Stimulated activated memory B cell treated with anti-CD40 and anti-IgM and Interleukin-4, amounts not matched to agents 10 μg/mL and 1 μg/mL and 100 μg/mL, for 72 hours (primary cell): Measurements from ENCODE around the gene ZNF516.

Experiments
- ATAC-seq: fragments of 150-1000 bp; cut with Tn5 transposase; 2 replicates; pipeline ENCODE4 v1.10.0; 2021
- H3K27ac Mint-ChIP-seq: one replicate; pipeline ENCODE4 v1.8.0; 2022; ENCODE audit warnings: mild to moderate bottlenecking, mixed read lengths
- H3K27me3 Mint-ChIP-seq: one replicate; pipeline ENCODE4 v1.8.0; 2022; ENCODE audit warnings: mixed read lengths
- H3K36me3 Mint-ChIP-seq: one replicate; pipeline ENCODE4 v1.8.0; 2022; ENCODE audit warnings: mixed read lengths
- H3K4me1 Mint-ChIP-seq: one replicate; pipeline ENCODE4 v1.8.0; 2022; ENCODE audit warnings: mixed read lengths
- H3K4me3 Mint-ChIP-seq: one replicate; pipeline ENCODE4 v1.8.0; 2022; ENCODE audit warnings: mild to moderate bottlenecking, moderate library complexity, mixed read lengths
- H3K9me3 Mint-ChIP-seq: one replicate; pipeline ENCODE4 v1.8.0; 2022; ENCODE audit warnings: mixed read lengths

Gene ZNF516

DNA sequence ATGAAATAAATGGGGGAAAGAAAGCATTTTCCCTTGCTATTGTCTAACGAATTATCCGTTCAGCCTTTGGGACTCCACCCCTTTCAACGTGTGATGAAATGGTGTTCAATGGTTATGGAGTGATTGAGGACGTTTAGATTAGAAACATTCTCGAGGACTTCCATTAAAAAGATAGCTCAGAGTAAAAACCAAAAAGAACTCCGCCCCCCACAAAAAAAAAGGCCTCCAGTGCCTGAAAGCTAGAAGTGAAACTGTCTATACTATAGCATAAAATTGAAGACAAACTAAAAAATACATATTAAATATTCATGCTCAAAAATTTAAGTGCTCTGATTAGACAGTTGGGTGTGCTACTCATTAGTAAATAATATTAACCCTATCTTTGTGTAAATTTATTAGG, 3.0 kb upstream of the ZNF516 start:
- H3K36me3 Mint-ChIP-seq: no peaks in the 10 kb centered on the region
- peaks cover 29% of the 10 kb centered on the region for H3K27me3 Mint-ChIP-seq
- peaks cover 12% of the 10 kb centered on the region for H3K4me1 Mint-ChIP-seq
- H3K27ac Mint-ChIP-seq: no peak overlapping the region
- peaks cover 4% of the 10 kb centered on the region for H3K9me3 Mint-ChIP-seq
- no peak overlapping the region for H3K4me3 Mint-ChIP-seq
- ATAC-seq: no peak

DNA sequence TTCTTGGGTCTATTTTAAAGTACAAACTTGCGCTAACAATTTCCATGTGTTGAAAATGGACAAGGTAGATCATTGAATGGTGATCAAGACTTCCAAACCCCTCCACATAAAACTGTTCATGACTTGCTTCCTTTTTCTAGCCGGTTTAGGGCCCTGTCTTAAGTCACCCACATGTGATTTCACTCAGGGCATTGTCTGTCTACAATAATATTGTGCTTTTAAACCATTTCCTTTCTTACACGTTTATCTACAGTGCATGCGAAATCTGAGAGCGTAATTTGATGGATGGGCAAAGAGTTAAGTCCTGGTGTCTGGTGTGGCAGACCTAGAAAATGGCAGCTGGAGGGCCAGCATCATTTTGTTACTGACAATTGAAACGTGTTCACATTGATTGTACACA, 2.0 kb upstream of the ZNF516 start:
- peaks cover 20% of the 10 kb centered on the region for H3K4me1 Mint-ChIP-seq
- no peak overlapping the region for H3K27ac Mint-ChIP-seq
- no peak for ATAC-seq
- peaks cover 39% of the 10 kb centered on the region for H3K27me3 Mint-ChIP-seq
- peaks cover 4% of the 10 kb centered on the region for H3K9me3 Mint-ChIP-seq
- H3K36me3 Mint-ChIP-seq: peaks cover 5% of the 10 kb centered on the region
- no peak overlapping the region for H3K4me3 Mint-ChIP-seq

DNA sequence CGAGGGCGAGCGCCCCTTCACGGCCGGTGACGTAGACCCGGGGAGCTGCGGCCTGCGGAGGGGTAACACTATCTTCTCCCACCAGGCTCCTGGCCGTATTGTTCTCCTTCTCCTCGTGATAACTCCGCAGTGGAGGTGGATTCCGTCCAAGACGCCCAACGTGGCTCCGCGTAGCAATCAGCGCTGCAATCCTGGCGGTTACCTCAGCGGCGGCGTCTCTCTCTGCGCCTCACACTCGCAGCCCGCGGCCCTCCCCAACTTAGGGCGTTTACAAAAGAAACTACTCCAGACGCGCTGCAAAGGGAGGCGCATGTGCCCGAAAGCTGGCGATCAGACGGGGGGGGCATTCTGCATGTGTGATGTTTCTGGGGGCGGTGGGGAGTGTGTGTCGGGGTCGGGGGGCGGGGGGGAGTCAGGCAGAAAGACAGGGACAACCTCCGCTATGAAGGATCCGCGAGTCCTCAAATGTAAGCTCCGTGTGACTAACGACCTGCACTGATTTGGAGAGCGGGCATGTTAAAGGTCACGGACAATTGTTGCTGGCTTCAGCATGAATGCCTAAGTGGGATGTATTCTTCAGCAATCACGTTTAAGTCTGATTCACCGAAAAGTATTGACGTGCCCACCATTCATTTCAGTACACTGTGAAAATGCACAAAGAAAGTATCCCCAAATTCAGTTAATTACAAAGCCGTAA, 1.3 kb upstream of the ZNF516 start:
- Mint-ChIP-seq H3K4me1 (peaks cover 23% of the 10 kb centered on the region), H3K36me3 (peaks cover 6% of the 10 kb centered on the region), H3K27me3 (peaks cover 44% of the 10 kb centered on the region), H3K27ac (peak overlapping the region; percentile 85), H3K4me3 (peak overlapping the region; percentile 90), H3K9me3 (peaks cover 4% of the 10 kb centered on the region)
- no peak for ATAC-seq

DNA sequence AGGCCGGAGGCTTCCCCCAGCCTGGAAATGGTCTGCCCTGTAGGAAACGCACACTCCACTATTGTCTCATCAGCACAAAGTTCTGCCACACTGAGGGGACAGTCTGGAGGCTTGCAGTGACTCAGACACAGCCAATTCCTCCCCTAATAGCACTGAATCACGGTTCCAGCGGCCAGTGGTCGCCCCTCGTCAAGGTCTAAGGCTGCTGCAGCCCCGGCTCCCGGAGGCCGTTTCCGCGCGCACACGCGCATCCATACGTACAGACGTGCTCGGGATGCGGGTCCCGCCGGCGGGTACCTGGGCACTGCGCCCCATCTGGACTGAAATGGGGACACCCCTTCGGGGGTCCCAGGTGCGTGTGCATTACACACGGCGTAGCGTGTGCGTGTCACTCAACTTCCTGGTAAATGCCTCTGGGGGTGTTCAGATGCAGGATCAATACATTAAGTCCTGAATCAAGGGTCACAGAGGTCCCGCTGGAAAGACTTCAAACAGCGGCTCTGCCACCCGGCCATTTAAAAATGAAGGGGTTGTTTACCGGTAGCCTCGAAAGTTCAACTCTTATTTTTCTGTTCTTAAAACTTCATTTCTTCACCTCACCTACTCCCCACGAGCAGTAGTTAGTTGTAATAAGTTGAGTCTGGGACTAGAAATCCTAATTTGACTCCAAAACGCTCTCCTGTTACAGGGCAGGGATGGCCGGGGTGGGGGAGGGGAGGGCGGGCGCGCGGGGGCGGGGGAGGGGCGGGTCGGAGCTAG, 572 bp upstream of the ZNF516 start:
- H3K4me1 Mint-ChIP-seq: peaks cover 26% of the 10 kb centered on the region
- H3K27ac Mint-ChIP-seq: peak overlapping the region; percentile 85
- peaks cover 4% of the 10 kb centered on the region for H3K9me3 Mint-ChIP-seq
- peaks cover 6% of the 10 kb centered on the region for H3K36me3 Mint-ChIP-seq
- ATAC-seq: no peak
- H3K27me3 Mint-ChIP-seq: peaks cover 44% of the 10 kb centered on the region
- peak overlapping the region; percentile 90 for H3K4me3 Mint-ChIP-seq

DNA sequence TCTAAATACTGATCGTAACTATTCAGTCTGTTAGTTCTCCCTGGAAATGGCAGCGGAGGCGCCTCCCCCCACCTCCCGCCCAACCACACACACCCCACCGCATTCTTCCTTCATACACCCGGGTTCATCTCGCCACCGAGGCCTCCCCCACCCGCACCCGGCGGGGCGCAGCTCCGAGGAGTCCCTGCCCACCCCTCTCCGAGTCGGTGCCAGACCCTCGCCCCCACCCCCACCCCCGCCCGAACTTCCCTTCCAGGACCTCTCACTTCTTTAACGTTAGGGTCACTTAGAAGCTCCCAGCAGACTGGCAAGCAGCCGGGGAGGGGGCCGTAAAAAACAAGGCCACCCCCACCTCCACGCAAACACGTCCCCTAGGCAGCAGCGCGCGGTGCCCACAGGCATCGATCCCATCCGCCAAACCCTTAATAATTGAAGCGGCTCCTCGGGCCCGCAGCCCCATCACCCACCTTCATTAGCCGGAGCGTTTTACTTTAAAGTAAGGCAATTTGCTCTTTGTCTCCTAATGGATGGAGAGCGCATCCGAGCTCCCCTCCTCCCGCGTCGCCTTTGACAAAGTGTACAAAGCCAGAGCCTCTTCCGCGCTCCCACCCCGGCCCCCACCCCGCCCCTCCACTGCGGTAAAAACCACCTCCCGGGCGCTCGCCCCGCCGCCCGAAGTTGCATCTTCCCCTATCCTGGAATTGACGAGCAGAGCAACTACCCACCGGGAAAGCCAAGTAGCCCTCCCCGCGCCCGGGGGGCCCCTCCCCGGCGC, 624 bp downstream of the ZNF516 start:
- Mint-ChIP-seq H3K27me3 (peaks cover 44% of the 10 kb centered on the region), H3K27ac (peak overlapping the region; percentile 89), H3K9me3 (no peaks in the 10 kb centered on the region), H3K4me3 (peak overlapping the region; percentile 91), H3K36me3 (peaks cover 6% of the 10 kb centered on the region), H3K4me1 (peaks cover 29% of the 10 kb centered on the region)
- no peak for ATAC-seq

DNA sequence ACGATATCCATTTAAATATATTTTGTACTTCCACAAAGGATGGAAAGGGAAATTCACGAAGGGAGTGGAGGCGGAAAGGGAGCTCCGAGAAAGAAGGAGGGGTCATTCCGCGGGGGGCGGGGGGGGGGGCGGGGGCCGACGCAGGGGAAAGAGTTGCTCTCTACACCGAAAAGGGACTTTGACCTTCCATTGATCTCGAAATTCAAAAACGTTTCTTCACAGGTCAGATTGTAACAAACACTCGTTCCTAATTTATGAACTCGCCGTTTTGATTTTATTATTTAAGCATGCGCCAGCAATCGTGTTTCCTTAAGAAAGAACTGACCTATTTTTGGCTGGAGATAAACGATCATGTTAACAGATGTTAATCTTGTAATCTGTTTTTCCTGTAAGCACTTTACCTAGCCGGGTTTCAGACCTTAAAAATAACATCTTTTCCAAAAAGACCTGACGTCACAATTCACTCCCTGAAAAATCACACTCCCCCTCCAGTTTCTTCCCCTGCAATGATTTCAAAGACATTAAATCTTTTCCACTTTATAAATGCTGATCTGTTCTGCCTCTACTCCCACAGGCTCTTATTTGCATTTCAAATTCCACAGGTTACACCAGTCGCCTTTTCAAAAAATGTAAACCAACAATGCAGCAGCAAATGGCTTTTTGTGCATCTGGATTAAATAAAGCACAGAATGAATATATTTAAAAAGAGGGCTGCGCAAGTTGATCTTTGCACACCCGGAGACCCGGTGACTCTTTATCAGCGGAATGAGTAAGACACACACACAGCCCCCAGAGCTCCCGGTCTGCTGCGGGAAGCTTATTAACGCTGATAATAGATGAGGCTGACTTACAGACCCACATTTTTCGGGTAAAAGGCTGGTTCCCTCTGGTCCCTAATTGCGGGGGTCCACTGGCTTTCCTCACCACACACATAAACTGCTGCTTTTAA, 1.6 kb downstream of the ZNF516 start:
- H3K4me1 Mint-ChIP-seq: peaks cover 29% of the 10 kb centered on the region
- H3K4me3 Mint-ChIP-seq: peak overlapping the region; percentile 91
- H3K27me3 Mint-ChIP-seq: peaks cover 44% of the 10 kb centered on the region

DNA sequence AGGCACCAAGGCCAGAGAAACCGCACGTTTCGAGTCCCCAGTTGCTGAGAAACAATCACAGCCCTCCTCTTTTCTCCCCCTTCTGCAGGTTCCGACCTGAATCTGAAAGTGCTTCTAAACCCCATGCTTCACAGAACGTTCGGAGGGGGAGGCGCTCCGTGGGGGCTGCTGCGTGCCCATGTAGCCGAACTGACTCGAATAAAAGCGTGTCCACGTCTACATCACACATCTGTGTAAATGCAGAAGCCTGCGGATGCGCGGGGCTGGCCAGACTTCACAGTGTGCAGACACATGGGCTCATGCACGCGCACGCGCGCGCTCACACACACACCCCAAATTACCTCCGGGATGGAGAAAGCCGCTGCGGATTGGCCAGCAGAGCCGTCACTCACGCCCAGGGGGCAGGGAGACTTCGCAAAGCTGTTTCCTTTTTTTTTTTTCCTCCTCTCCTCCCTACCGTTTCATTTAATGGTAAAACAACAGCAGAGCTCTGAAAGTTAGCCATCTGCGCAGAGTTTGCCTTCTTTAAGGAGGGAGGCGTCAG, 2.3 kb downstream of the ZNF516 start:
- Mint-ChIP-seq H3K4me1 (peaks cover 29% of the 10 kb centered on the region), H3K27me3 (peaks cover 44% of the 10 kb centered on the region), H3K4me3 (peak overlapping the region; percentile 91), H3K9me3 (no peaks in the 10 kb centered on the region), H3K27ac (peak overlapping the region; percentile 89), H3K36me3 (peaks cover 6% of the 10 kb centered on the region)
- peak; percentile 87 for ATAC-seq

More for the DNA sequence above, 1.6 kb downstream of the ZNF516 start:
- H3K9me3 Mint-ChIP-seq: no peaks in the 10 kb centered on the region
- peak; percentile 1 for ATAC-seq
- H3K36me3 Mint-ChIP-seq: peaks cover 6% of the 10 kb centered on the region
- H3K27ac Mint-ChIP-seq: peak overlapping the region; percentile 89

DNA sequence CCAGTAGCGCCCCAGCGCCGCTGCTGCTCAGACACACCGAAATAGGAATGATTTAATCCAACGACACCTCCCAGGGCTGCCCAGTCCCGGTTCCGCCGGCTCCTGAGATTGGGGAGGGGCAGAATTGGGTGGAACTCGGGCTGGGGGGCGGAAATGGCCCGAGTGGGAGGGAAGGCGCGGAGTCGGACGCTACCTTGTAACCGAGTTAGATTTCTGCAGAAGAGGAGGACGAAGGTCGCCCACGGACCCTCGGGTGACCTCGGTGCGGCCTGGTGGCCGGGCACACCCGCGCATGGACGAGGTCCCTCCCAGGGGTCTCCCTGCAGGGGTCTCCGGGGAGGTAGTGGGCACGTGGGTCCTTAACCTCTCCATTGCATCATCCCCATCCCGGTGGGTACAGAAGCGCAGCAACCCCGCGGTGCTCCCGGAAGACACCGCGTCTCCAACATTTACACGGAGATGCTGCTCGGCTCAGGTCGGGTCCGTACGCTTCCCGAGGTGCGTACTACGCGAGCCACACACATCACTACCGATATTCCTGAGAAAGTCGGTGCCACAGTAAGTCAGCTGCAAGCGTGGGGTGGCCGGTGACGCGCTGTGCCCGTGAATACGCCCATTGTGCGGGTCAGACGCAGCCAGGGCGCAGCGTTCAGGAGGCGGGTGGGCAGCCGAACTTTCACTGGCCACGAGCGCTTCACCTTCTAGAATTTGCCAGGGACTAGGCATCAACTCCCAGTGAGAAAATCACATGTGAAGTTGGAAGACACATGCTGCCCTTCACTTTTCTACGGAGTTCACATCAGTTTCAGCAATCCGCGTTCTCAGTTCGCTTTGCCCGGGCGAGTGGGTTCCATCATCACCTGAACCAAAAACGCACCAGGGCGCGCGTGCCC, 3.0 kb downstream of the ZNF516 start:
- Mint-ChIP-seq H3K36me3 (peaks cover 6% of the 10 kb centered on the region), H3K4me1 (peaks cover 29% of the 10 kb centered on the region), H3K27me3 (peaks cover 44% of the 10 kb centered on the region), H3K4me3 (peak overlapping the region; percentile 91), H3K27ac (peak overlapping the region; percentile 89), H3K9me3 (no peaks in the 10 kb centered on the region)
- peak; percentile 0 for ATAC-seq

DNA sequence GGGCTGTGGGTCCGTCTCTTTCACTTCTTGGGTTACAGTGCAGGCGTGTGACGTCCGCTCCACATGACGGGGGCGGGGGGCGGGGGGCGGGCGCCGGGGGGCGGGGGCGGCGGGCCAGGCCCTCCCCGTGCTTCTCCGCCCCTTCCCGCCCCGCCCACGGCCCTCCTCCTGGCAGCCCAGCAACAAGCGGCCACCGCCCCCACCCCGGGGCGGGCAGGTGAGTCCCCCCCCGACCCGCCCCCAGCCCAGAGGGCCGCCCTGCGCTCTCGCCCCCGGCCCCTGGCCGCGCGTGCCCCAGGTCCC, 3.6 kb downstream of the ZNF516 start:
- Mint-ChIP-seq H3K9me3 (no peaks in the 10 kb centered on the region), H3K27me3 (peaks cover 42% of the 10 kb centered on the region), H3K4me1 (peaks cover 32% of the 10 kb centered on the region), H3K27ac (peak overlapping the region; percentile 89), H3K36me3 (peaks cover 6% of the 10 kb centered on the region), H3K4me3 (peak overlapping the region; percentile 91)
- ATAC-seq: peak; percentile 14

DNA sequence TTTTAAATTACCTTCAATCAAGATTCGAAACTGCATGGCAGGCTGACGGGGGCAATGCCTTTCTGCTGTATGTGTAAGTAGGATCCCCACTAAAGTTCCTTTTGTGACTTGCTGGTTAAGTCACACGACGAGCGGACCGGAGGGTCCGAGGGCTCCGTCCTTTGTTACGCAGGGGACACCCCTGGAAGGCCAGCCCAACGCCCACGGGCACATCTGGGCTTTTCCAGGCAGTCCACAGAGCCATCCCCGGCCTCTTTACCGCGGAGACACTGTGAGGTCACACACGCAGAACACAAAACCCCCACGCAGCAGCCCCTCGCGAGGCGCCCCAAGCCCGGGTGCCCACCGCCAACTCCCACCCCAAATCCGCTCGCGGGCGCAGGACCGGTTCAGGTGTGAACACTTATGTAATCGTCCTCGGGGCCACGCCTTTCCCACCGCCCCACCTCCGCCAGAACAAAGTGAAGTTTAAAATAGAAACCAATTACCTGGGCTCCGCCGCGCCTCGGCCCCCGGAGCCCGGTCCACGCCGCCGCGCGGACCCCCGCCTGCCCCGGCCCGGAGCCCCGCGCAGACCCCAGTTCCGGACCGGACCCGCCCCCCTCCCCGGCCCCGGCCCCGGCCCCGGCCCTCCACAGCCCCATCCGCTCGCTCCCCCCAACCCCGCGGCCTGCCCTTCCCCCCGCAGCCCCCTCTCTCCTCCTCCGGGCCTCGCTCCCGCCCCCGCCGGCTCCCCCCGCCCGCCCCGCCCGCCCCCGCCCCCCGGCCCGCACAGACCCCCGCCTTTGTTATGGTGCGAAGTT, 4.2 kb downstream of the ZNF516 start:
- Mint-ChIP-seq H3K4me3 (peak overlapping the region; percentile 79), H3K27me3 (peaks cover 37% of the 10 kb centered on the region), H3K9me3 (no peaks in the 10 kb centered on the region), H3K27ac (peak overlapping the region; percentile 20), H3K36me3 (peaks cover 6% of the 10 kb centered on the region), H3K4me1 (peaks cover 34% of the 10 kb centered on the region)
- ATAC-seq: peak; percentile 2

DNA sequence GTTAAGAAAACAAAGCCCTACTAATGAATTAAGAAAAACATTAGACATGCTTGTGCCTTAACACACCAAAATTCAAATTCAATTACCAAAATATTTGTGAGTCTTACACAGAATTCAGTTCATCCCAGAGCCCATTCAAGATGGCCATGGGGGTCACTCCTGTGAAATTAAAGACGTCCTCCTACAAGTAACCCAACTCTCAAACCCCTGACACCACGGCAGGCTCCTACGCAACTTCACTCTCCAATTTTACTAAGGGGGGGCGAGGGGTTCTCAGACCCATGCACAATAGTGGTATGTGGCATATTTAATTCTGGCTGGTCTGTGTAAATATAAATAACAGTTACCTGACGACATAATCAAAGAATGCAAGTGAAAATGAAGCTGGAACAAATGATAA, 5.0 kb downstream of the ZNF516 start:
- H3K4me1 Mint-ChIP-seq: peaks cover 39% of the 10 kb centered on the region
- no peak for ATAC-seq
- no peak overlapping the region for H3K27ac Mint-ChIP-seq
- H3K27me3 Mint-ChIP-seq: peaks cover 30% of the 10 kb centered on the region
- no peak overlapping the region for H3K4me3 Mint-ChIP-seq
- H3K9me3 Mint-ChIP-seq: no peaks in the 10 kb centered on the region
- peaks cover 6% of the 10 kb centered on the region for H3K36me3 Mint-ChIP-seq

DNA sequence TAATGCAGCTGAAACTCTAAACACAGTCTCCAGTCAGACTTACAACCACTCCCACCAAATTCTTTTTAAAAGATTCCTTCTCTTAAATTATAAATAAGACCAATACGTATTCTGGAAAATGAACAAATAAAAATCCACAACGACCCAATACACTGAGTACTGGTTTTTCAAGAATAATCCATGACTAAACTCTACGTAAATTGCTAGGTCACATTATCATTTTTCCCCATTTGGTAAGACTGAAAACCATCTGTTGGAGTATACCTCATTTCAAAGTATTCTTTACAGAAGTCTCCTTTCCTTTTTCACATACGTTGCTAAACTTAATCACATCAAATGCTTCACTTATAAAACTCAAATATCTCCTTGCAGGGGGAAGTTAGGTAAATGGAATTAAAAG, 6.0 kb downstream of the ZNF516 start:
- no peak for ATAC-seq
- Mint-ChIP-seq H3K4me3 (no peak overlapping the region), H3K9me3 (no peaks in the 10 kb centered on the region), H3K27ac (no peak overlapping the region), H3K36me3 (peaks cover 6% of the 10 kb centered on the region), H3K27me3 (peaks cover 25% of the 10 kb centered on the region), H3K4me1 (peaks cover 45% of the 10 kb centered on the region)

DNA sequence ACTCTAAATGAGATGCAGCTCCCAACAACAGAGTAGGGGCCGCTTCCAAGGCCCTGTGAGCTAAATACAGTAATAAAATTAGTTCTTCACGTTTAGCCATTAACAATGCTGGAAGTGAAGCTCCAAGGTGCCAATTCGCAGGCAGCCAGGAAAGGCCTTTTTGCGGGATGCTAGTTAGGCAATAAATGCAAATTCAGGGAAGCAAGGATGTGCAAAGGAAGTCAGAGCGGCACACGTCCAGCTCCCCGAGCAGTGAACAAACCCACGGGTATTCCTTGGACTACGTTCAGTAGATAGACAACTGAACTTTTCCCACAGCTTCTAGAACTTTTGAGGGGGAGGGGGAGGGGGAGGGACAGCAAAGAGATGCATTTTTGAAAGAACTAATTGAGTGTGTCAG, 6.9 kb downstream of the ZNF516 start:
- no peak overlapping the region for H3K4me3 Mint-ChIP-seq
- H3K27me3 Mint-ChIP-seq: peaks cover 16% of the 10 kb centered on the region
- no peak for ATAC-seq
- H3K36me3 Mint-ChIP-seq: peaks cover 6% of the 10 kb centered on the region
- no peaks in the 10 kb centered on the region for H3K9me3 Mint-ChIP-seq
- H3K27ac Mint-ChIP-seq: no peak overlapping the region
- peaks cover 38% of the 10 kb centered on the region for H3K4me1 Mint-ChIP-seq
